HEK293T (cell line): Measurements from ENCODE around the gene TBC1D22B.

Source experiments
- CTCF ChIA-PET: fragments of 350-600 bp; formaldehyde crosslinking; extraction: SDS; loops from one replicate; lab custom pipeline; 2021; ENCODE audit warnings: antibody characterized with exemption, inconsistent platforms; lab: Yijun Ruan, JAX
- POLR2A ChIA-PET: fragments of 350-600 bp; formaldehyde crosslinking; extraction: SDS; loops from one replicate; lab custom pipeline; 2020; ENCODE audit warnings: antibody characterized with exemption, inconsistent platforms; lab: Yijun Ruan, JAX
- DNase-seq: peaks from one replicate; pipeline ENCODE4 v3.0.0; 2012; ENCODE audit warnings: mixed read lengths; ENCODE audit errors: extremely low spot score
- ARNT ChIP-seq: fragments of 450-650 bp; IDR thresholded peaks from 2 replicates; pipeline ENCODE4 v1.6.1; 2017; ENCODE audit warnings: mild to moderate bottlenecking
- BHLHE40 ChIP-seq: fragments of 450-650 bp; IDR thresholded peaks from 2 replicates; pipeline ENCODE4 v1.6.1; 2016; ENCODE audit warnings: mild to moderate bottlenecking, moderate library complexity, borderline replicate concordance
- CTBP1 ChIP-seq: fragments of 450-650 bp; IDR thresholded peaks from 2 replicates; pipeline ENCODE4 v1.6.1; 2016; ENCODE audit warnings: borderline replicate concordance
- ELF4 ChIP-seq: fragments of 450-650 bp; IDR thresholded peaks from 2 replicates; pipeline ENCODE4 v1.6.1; 2017; ENCODE audit warnings: antibody characterized with exemption
- FOXA1 ChIP-seq: fragments of 450-650 bp; IDR thresholded peaks from 2 replicates; pipeline ENCODE4 v1.6.1; 2016; ENCODE audit warnings: mild to moderate bottlenecking
- FOXK2 ChIP-seq: fragments of 450-650 bp; IDR thresholded peaks from 2 replicates; pipeline ENCODE4 v1.6.1; 2016; ENCODE audit warnings: mild to moderate bottlenecking
- FOXM1 ChIP-seq: fragments of 450-650 bp; IDR thresholded peaks from 2 replicates; pipeline ENCODE4 v1.6.1; 2017; ENCODE audit warnings: mild to moderate bottlenecking, borderline replicate concordance
- HDGF ChIP-seq: fragments of 450-650 bp; IDR thresholded peaks from 2 replicates; pipeline ENCODE4 v1.6.1; 2017; ENCODE audit warnings: antibody characterized with exemption, borderline replicate concordance
- L3MBTL2 ChIP-seq: fragments of 450-650 bp; conservative IDR thresholded peaks from 2 replicates; pipeline ENCODE4 v1.6.1; 2016; ENCODE audit warnings: mild to moderate bottlenecking
- LEF1 ChIP-seq: fragments of 450-650 bp; IDR thresholded peaks from 2 replicates; pipeline ENCODE4 v1.6.1; 2017; ENCODE audit warnings: mild to moderate bottlenecking, borderline replicate concordance
- NFRKB ChIP-seq: fragments of 450-650 bp; IDR thresholded peaks from 2 replicates; pipeline ENCODE4 v1.6.1; 2016; ENCODE audit warnings: mild to moderate bottlenecking, moderate library complexity
- SP1 ChIP-seq: fragments of 450-650 bp; IDR thresholded peaks from 2 replicates; pipeline ENCODE4 v1.6.1; 2017
- SUZ12 ChIP-seq: fragments of 450-650 bp; IDR thresholded peaks from 2 replicates; pipeline ENCODE4 v1.6.1; 2016; ENCODE audit warnings: mild to moderate bottlenecking
- TARDBP ChIP-seq: fragments of 450-650 bp; IDR thresholded peaks from 2 replicates; pipeline ENCODE4 v1.6.1; 2016
- ZNF384 ChIP-seq: fragments of 450-650 bp; IDR thresholded peaks from 2 replicates; pipeline ENCODE4 v1.6.1; 2016
- TF ChIP-seq, protein P1 (sequence below): fragments of 450-650 bp; IDR thresholded peaks from 2 replicates; pipeline ENCODE4 v1.6.1; 2016

The TBC1D22B gene

DNA sequence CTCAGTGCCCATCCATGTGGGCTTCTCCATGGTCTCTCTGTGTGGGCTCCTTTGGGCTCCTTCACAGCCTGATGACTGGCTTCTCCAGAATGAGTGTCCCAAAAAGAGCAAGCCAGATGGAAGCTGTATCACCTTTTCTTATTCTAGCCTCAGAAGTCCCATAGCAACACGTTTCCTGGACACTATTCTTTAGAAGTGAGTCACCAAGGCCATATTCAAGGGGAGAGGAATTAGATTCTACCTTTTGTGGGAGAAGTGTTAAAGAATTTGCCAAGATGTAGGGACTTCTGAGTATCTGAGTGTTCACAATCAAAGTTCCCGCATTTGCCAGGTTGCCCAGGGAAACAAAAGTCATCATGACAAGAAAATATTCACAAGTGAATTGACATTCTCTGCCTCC is 20.7 kb upstream of the TBC1D22B start:
- no peak for DNase-seq
- POLR2A ChIA-PET, result no interaction called here
- CTCF ChIA-PET, result no interaction called here
- TF ChIP-seq FOXK2, result no peak
- TF ChIP-seq CTBP1, result no peak
- TF ChIP-seq ARNT, result no peak
- TF ChIP-seq, protein P1, sequence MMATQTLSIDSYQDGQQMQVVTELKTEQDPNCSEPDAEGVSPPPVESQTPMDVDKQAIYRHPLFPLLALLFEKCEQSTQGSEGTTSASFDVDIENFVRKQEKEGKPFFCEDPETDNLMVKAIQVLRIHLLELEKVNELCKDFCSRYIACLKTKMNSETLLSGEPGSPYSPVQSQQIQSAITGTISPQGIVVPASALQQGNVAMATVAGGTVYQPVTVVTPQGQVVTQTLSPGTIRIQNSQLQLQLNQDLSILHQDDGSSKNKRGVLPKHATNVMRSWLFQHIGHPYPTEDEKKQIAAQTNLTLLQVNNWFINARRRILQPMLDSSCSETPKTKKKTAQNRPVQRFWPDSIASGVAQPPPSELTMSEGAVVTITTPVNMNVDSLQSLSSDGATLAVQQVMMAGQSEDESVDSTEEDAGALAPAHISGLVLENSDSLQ, result no peak

GRCh38 chr6:37237789-37238188 is 19.8 kb upstream of the TBC1D22B start:
- no peak for DNase-seq
- TF ChIP-seq FOXA1 (no peak), HDGF (no peak), BHLHE40 (no peak), FOXK2 (no peak), LEF1 (no peak), FOXM1 (no peak), SUZ12 (no peak), ELF4 (no peak), TARDBP (no peak), NFRKB (no peak), SP1 (no peak), L3MBTL2 (no peak), ZNF384 (no peak)
- TF ChIP-seq, protein P1, result no peak
- ChIA-PET POLR2A (no interaction called here), CTCF (no interaction called here)

DNA sequence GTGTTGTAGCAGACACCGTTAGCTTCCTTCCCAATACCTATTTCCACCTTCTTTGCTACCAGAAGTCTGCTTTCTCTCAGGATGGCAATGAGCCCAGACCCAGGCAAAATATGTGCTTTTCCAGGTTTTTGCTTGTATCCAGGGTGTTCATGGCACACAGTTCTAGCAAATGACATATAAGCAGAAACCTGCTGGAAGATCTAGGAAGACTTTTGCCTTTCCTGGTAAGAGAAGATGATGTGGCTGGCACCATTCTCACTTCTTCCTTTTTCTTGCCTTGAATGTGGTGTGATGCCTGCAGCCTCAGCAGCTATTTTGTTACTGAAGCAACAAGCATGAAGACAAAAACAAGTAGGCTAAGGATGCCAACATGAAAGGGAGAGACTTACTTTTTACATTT is 19.2 kb upstream of the TBC1D22B start:
- no peak for DNase-seq
- TF ChIP-seq CTBP1, result no peak
- TF ChIP-seq ARNT, result no peak
- TF ChIP-seq SP1, result no peak
- no peak for TF ChIP-seq BHLHE40
- TF ChIP-seq FOXM1, result no peak
- TF ChIP-seq NFRKB, result no peak
- no peak for TF ChIP-seq TARDBP
- TF ChIP-seq FOXK2, result no peak
- no peak for TF ChIP-seq SUZ12
- TF ChIP-seq FOXA1, result no peak
- no peak for TF ChIP-seq LEF1
- no peak for TF ChIP-seq HDGF
- TF ChIP-seq, protein P1, result no peak
- no peak for TF ChIP-seq ZNF384
- no peak for TF ChIP-seq ELF4
- TF ChIP-seq L3MBTL2, result no peak
- ChIA-PET POLR2A (no interaction called here), CTCF (no interaction called here)

GRCh38 chr6:37239526-37239925 is 18.0 kb upstream of the TBC1D22B start:
- no peak for DNase-seq
- no peak for TF ChIP-seq ZNF384
- TF ChIP-seq ARNT, result no peak
- TF ChIP-seq CTBP1, result no peak
- TF ChIP-seq, protein P1, result no peak
- no peak for TF ChIP-seq SUZ12
- TF ChIP-seq FOXK2, result no peak
- TF ChIP-seq HDGF, result no peak
- TF ChIP-seq TARDBP, result no peak
- no peak for TF ChIP-seq BHLHE40
- TF ChIP-seq ELF4, result no peak
- TF ChIP-seq FOXM1, result no peak
- ChIA-PET CTCF (interaction anchor here (0.7 to 1.1 kb wide), 2 partner anchors 87 to 323 kb away, joined by 3 read pairs; no protein-coding TSS in a partner anchor), POLR2A (interaction anchor here (1.8 kb wide), 1 partner anchor 18 kb away, joined by 10 read pairs; the partner anchor contains the start of genes TBC1D22B and TMEM217)

DNA sequence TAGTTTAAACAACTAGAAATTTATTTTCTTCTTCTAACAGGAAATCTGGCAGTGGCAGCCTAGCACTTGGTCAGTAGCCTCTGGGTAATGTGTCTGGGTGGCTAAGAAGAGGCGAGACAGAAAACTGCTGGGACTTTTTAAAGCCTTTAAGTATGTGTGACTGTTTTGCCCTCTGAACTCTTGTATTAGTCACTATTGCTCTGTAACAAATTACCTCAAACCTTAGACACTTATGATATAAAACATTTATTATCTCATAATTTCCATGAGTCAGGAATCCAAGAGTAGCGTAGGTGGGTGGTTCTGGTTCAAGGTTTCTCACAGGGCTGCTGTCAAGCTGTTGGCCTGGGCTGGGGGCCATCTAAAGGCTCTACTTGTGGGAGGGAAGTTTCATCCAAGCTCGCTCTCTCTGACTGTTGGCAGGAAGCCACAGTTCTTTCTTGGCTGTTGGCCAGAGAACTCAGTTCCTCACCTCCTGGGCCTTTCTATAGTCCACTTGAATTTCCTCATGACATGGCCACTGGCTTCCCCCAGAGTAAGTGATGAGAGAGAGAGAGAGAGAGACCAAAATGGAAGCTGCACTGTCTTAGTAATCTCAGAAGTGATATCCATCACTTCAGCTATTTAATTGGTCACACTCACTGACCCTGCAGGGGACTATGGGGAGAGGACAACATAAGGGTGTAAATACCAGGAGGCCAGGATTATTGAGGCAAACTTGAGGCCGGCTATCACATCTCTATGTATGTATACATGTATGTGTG is 17.4 kb upstream of the TBC1D22B start:
- peak; percentile 52 for DNase-seq
- TF ChIP-seq BHLHE40 (no peak), FOXA1 (no peak), TARDBP (no peak), SUZ12 (no peak), L3MBTL2 (no peak), ZNF384 (no peak), ARNT (no peak), NFRKB (no peak)
- ChIA-PET POLR2A (interaction anchor here (1.8 kb wide), 1 partner anchor 18 kb away, joined by 10 read pairs; the partner anchor contains the start of genes TBC1D22B and TMEM217), CTCF (interaction anchor here (1.1 kb wide), 1 partner anchor 86 kb away, joined by 3 read pairs; no protein-coding TSS in a partner anchor)

GRCh38 chr6:37241131-37241530 is 16.4 kb upstream of the TBC1D22B start:
- CTCF ChIA-PET, result interaction anchor here (0.8 kb wide), 1 partner anchor 21 kb away, joined by 3 read pairs; no protein-coding TSS in a partner anchor
- DNase-seq, result no peak
- POLR2A ChIA-PET, result interaction anchor here (1.8 kb wide), 1 partner anchor 17 kb away, joined by 10 read pairs; the partner anchor contains the start of genes TBC1D22B and TMEM217
- TF ChIP-seq HDGF, result no peak
- TF ChIP-seq L3MBTL2, result no peak
- TF ChIP-seq SUZ12, result no peak
- TF ChIP-seq ARNT, result no peak
- TF ChIP-seq FOXA1, result no peak
- TF ChIP-seq BHLHE40, result no peak
- no peak for TF ChIP-seq ELF4
- no peak for TF ChIP-seq FOXM1
- no peak for TF ChIP-seq CTBP1
- no peak for TF ChIP-seq SP1
- no peak for TF ChIP-seq ZNF384
- no peak for TF ChIP-seq TARDBP
- TF ChIP-seq NFRKB, result no peak
- TF ChIP-seq LEF1, result no peak
- TF ChIP-seq, protein P1, result no peak
- no peak for TF ChIP-seq FOXK2
